ENCODE results near the gene SLC29A2.
A peak's percentile ranks its signal among the peaks of the same experiment; 100 is the strongest.

SLC29A2 gene

DNA sequence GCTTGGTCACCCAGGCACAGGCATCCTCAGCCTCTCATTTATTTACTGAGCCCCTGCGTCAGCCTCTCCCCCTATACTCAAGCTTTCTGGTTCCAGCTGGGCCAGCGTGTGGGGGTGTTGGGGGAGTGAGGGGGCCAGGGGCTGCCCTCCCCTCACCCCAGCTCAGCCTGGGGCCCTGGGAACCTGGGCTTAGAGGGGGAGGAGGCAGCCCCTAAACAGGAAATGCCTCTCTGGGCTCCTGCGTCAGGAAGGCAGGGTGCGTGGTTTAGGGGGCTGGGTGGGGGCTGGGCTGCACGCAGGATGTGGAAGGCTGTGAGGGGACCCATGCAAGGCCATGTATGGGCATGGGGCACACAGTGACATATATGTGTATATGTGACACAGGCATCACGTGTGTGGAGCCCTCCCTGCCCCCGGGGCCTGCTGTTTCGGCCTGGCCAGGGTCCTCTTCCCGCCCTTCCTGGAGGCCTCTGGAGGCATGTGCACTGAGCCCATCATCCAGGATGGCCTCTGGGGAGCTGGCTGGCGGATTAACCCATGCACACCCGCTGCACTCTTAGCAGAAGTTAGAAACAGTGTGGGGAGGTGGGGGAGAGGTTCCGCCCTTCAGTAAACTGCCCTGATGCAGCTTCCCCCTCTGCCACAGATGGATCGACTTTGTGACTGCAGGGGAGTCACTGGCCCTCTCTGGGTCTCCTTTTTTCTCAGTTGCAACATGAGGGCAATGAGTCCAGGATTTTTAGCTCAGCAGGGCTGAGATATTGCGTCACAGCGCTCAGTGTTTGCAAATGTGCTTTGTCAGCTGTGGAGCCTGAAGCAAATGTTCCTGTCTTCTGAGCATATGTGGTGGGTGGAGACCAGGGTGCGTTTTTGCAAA is 53.6 kb downstream of the SLC29A2 start:
- DNase-seq (ENCODE audit: low read depth), result peak; percentile 93

DNA sequence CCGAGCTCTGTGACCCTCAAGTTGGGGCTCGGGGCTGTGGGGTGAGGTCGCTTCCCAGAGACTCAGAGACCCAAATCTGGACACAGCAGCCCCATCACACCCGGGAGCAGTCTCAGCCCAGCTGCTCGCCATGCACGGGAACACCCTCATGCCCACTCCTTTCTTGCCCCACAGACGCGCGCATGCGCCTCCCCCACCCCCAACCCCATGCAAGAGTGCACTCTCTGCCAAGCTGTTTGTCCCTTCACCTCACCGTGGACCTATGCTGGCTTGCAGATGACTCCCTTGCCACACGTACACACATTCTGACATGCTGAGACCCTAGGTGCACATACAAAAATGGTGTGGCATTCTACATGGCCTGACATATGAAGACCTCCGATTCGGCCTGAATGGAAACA is 54.2 kb downstream of the SLC29A2 start:
- DNase-seq (ENCODE audit: low read depth), result peak; percentile 79

DNA sequence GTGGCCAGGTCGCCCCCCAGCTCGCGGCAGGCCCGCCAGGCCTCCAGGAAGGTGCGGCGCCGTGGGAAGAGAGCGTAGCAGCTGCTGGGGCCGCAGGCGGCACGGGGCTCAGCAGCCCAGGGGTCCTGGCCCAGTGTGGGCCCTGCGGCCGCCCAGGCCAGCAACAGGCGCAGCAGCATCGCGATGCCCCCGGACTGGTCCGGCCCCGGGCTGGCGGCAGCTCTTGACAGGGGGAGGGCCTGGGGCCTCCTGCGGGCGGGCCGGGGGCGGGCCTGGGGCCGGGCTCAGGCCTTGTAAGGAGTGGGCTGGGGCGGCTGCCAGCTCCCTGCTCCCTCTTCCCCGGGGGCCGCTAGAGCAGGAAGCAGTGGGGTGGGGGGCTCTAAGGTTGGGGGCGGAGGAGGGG is 54.7 kb downstream of the SLC29A2 start, which contains the start of gene CD248:
Gene CD248 (minus strand): TSS at position 196 of the 403 bp plus-strand sequence. CDS start 17 bp downstream, at position 179.
- peak; percentile 92 for DNase-seq (ENCODE audit: low read depth)

DNA sequence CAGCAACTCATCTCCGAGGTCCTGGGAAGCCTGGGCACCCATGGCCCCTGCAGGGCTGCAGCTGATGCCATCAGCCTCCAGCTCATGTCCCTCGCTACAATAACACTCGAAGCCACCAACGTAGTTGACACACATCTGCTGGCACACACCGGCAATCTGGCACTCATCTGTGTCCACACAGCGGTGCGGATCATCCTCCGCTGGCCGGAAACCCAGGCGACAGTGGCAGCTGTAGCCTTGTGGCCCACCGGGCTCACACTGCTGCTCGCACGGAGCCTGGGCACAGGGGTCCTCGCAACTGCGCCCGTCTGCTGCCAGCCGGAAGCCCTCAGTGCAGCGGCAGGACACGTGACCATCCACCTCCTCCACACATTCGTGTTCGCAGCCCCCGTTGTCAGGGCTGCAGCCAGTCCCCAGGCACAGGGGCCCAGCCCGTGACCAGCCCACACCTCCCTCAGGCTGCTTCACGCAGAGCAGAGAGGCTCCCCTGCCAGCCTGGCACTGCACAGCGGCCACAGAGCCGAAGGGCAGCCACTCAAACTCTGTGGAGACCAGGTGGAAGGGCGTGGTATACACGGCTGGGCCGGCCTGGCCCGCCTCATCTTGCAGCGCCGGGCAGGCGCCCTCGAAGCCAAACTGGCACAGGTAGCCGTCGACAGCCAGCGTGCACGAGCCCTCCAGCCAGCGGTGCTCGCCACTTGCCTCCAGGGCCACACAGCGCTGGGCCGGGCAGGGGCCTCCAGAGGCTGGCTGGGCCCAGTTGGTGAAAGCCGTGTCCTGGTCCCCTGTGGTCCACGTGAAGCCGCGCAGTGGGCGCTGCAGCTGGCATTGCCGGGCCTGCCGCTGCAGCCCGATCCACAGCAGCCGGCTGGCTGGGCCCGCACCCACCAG is 55.4 kb downstream of the SLC29A2 start:
- DNase-seq (ENCODE audit: low read depth), result peak; percentile 15

DNA sequence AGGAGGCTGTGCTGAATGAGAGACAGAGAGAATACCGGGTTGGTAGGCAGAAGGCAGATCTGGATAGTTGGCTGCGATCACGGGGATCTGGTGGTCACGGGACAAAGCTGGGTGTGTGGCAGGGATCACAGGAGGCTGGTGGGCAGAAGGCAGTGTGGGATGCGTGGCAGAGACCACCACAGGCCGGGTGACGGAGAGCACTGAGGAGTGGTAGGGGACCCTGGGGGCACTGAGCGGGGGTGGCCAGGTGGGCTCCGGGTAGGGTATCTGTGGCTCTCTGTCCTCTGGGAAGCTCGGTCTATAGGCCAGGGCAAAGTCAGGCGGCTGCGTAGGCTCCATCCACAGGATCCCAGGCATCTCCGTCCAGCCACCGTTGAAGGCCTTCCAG is 56.1 kb downstream of the SLC29A2 start:
- no peak for DNase-seq (ENCODE audit: low read depth)

DNA sequence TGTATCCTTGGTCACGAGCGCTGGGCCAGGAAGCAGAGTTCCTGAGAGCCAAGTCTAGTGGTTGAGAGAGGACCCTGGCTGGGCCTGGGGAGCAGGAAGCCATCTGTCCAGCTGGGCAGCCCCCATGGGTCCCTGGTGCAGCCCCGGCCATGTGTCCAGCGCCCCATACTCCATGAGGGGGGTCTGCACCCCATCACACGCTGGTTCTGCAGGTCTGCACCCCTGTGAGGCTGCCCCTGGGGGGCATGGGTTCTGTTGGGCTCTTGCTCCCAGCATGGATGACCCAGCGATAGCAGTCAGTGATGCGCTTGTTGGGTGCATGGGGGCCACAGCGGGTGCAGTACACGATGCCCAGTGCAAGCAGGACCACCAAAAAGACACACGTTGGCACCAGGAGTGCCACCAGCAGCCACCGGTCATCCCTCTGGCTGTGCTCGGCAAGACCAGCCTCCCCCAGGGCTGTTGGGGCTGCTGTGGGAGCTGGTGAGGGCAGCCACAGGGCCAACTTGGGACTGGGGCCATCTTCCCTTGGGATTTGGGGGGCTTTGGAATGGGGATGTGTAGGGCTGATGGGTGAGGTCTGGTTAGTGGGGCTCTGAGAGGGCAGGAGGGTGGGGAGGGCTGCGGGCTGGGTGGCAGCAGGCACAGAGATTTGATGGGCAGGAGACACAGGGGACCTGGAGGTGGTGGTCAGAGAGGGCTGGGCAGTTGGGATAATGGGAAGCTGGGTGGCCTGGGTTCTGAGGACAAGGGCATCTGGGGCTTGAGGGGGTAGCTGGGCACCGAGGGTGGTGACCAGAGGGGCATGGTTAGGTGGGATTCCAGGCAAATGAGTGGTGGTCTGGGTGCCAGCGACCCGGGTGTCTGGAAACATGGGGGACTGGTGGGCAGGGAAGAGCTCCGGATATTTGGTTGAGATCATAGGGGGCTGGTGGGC is 56.7 kb downstream of the SLC29A2 start:
- no peak for DNase-seq (ENCODE audit: low read depth)

DNA sequence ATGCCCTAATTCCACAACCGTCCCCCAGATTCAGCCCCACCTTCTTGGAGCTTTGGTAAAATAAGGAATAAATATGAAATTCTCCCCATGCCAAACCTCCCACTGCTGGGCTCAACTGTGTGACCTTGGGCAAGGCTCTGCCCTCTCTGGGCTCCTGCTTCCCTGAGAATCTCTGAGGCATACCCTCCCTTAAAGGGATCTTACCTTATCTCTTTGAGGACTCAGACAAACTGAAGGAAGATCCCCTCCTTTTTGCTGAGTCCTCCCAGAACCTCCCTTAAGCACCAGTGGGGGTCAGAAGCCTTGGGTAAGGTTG is 57.4 kb downstream of the SLC29A2 start:
- DNase-seq (ENCODE audit: low read depth), result no peak

DNA sequence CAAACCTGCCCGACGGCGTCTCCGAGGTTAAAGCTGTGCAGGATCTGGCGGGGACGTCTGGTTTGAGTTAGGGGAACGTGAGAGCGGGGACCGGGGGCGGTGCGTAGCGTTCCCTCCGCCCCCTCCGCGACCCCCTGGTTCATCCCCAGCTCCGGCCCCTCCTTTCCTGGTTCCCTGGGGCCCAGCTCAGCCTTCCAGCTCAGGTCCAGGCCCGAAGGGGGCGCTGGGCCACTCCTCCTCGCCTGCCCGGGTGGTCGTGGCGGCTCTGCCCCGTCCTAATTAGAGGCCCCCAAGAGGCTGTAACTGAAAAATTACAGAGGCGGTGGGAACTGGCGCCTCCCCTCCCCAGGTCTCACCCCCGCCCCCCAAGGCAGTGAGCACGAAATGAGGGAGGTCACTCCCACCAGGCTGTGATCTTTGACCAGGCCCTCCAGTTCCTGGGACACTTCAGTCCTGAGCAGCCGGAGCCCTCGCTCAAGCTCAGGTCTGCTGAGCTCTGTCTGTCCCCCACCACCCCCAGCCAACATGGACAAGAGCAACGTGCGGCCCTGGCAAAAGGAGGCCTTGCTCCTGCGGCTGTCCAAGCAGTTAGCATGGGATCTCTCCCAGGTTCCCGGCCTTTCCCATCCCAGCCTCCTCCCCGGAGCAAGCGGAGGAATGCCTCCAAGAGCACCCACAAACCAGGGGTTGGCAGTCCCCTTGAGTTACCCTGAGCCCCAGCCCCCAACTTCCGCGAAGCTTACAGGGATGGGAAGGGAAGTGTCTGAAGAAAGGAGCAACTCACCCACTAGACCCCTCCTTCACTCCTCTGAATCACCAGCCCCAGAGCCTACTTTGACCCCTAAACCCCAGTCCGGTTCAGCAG is 58.0 kb downstream of the SLC29A2 start:
- DNase-seq (ENCODE audit: low read depth), result no peak

DNA sequence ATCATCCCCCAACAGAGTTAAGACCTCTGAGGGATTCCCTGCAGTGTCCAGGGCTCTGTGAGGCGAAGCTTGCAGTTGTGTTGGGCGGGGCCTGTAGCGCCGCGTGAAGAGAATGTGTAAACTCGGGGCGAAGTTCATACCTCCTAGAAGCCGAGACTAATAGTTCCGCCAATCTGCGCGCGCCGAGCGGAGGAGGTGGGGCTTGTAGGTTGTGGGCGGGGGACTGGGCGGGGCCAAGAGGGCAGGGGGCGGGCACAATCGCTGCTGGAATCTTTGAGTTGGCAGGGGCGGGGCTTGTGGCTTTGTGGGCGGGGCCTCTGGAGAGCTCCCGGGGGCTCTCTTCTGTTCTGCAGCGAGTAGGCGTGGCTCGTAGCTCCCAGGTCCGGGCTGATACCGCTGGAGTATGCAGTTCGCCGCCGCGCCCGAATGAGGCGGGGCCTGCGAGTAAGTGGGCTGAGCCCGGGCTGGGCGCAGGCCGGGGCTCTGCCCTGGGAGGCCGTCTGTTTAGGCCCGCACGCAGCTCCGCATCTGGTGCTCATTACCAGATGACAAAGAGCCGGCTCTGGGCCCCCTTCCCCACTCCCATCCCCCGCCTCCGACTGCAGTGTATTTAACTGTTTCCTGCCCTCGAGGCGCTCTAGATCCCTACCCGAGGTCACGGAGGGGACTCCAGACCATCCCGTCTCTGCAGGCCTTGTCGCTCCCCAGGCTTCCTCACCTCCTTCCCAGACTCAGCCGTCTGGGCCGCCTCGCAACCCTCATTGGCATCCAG is 58.8 kb downstream of the SLC29A2 start:
- peak; percentile 100 for DNase-seq (ENCODE audit: low read depth)

Data from fibroblast of gingiva (primary cell).